HepG2 (cell line): ENCODE results near the gene AGTPBP1. TPM values are rescaled to one million over a fixed set of nuclear protein-coding genes. Genes with fewer than 3 reads are reported as not detected.

ENCODE experiments used
- AGO2 ChIP-seq: fragments of 200-400 bp; formaldehyde crosslinking; optimal IDR thresholded peaks from 2 replicates; pipeline ENCODE3; 2017; ENCODE audit warnings: mild to moderate bottlenecking, low read depth, low read length, moderate library complexity
- AHR ChIP-seq: IDR thresholded peaks from 2 replicates; pipeline ENCODE4 v1.6.1; 2018; ENCODE audit warnings: missing genetic modification reagents, missing compliant biosample characterization
- PRMT3 ChIP-seq: sonication (generic); formaldehyde crosslinking; IDR thresholded peaks from 2 replicates; pipeline ENCODE4 v1.8.1; 2022; ENCODE audit warnings: low read depth, mild to moderate bottlenecking, moderate library complexity, missing genetic modification reagents, borderline replicate concordance
- RARA ChIP-seq: IDR thresholded peaks from 2 replicates; pipeline ENCODE4 v1.6.1; 2016; ENCODE audit warnings: missing genetic modification reagents, missing compliant biosample characterization
- RBM39 ChIP-seq: fragments of 200-400 bp; formaldehyde crosslinking; IDR thresholded peaks from one replicate; pipeline ENCODE4 v1.6.1; 2018; ENCODE audit warnings: antibody characterized with exemption, mild to moderate bottlenecking, low read depth, low read length; ENCODE audit not compliant: poor library complexity, severe bottlenecking
- SAP130 ChIP-seq: IDR thresholded peaks from 2 replicates; pipeline ENCODE4 v1.6.1; 2016; ENCODE audit warnings: low read depth
- SIN3A ChIP-seq: IDR thresholded peaks from 2 replicates; pipeline ENCODE4 v1.6.1; 2011; ENCODE audit warnings: low read depth, mild to moderate bottlenecking, control low read depth, low read length, borderline replicate concordance
- TSC22D2 ChIP-seq: sonication (generic); formaldehyde crosslinking; IDR thresholded peaks from 2 replicates; pipeline ENCODE4 v1.5.1; 2020; ENCODE audit warnings: missing genetic modification reagents, mild to moderate bottlenecking, borderline replicate concordance
- ZBTB42 ChIP-seq: sonication (generic); formaldehyde crosslinking; IDR thresholded peaks from 2 replicates; pipeline ENCODE4 v1.5.0; 2020; ENCODE audit warnings: mild to moderate bottlenecking, missing genetic modification reagents
- ZNF746 ChIP-seq: sonication (generic); formaldehyde crosslinking; IDR thresholded peaks from 2 replicates; pipeline ENCODE4 v1.8.0; 2022; ENCODE audit warnings: mild to moderate bottlenecking, missing genetic modification reagents
- polyA plus RNA-seq, 8 experiments: library from polyadenylated mRNA; depleted of rRNA in 3 of 8; stranded (reverse) in 7 of 8; unstranded in 1 of 8; fragments of >200 nt; fragmentation: Illumina TruSeq in 4 of 8; extraction: Trizol in 4 of 8; gene quantifications; 2 replicates each; pipeline versions ENCODE4 v1.2.1 to v1.2.3, GENCODE V29; 2011 to 2016; ENCODE audit warnings: low read depth in 4 of 8, missing spikeins in 1 of 8, mixed read lengths in 1 of 8; ENCODE audit not compliant: insufficient read depth in 1 of 8
- total RNA-seq, 5 experiments: library from RNA; depleted of rRNA; stranded (reverse); fragments of >200 nt; fragmentation: Illumina TruSeq; extraction: Trizol; gene quantifications; 2 replicates each; pipeline ENCODE4 v1.2.3, GENCODE V29; 2016; ENCODE audit warnings: low read depth in 1 of 5
- TF ChIP-seq, protein P1 (sequence below): sonication (generic); formaldehyde crosslinking; IDR thresholded peaks from 2 replicates; pipeline ENCODE4 v1.5.1; 2020; ENCODE audit warnings: missing genetic modification reagents, mild to moderate bottlenecking, borderline replicate concordance
- TF ChIP-seq, protein P2 (sequence below): sonication (generic); formaldehyde crosslinking; IDR thresholded peaks from 2 replicates; pipeline ENCODE4 v1.4.0; 2020; ENCODE audit warnings: mild to moderate bottlenecking, missing genetic modification reagents, borderline replicate concordance
- TF ChIP-seq, protein P3 (sequence below): sonication (generic); formaldehyde crosslinking; IDR thresholded peaks from 2 replicates; pipeline ENCODE4 v1.4.0; 2020; ENCODE audit warnings: missing genetic modification reagents, borderline replicate concordance
- TF ChIP-seq, protein P4 (sequence below), 2 experiments: sonication (generic) in 1 of 2; formaldehyde crosslinking in 1 of 2; IDR thresholded peaks; 2 replicates each; pipeline versions ENCODE4 v1.4.0 to v1.6.1; 2018 to 2020; ENCODE audit warnings: missing genetic modification reagents in 2 of 2, borderline replicate concordance in 1 of 2, low read depth in 1 of 2, mild to moderate bottlenecking in 1 of 2, missing biosample characterization in 1 of 2
- TF ChIP-seq, protein P5 (sequence below): sonication (generic); formaldehyde crosslinking; IDR thresholded peaks from 2 replicates; pipeline ENCODE4 v1.4.0; 2020; ENCODE audit warnings: mild to moderate bottlenecking, low read depth, missing genetic modification reagents

The AGTPBP1 gene
- total and polyA plus RNA-seq, 2 of the 13 experiments (the other 11 are each of a cell fraction or from before 2014, with no cell fraction given): 9.7 to 22.3 TPM

DNA sequence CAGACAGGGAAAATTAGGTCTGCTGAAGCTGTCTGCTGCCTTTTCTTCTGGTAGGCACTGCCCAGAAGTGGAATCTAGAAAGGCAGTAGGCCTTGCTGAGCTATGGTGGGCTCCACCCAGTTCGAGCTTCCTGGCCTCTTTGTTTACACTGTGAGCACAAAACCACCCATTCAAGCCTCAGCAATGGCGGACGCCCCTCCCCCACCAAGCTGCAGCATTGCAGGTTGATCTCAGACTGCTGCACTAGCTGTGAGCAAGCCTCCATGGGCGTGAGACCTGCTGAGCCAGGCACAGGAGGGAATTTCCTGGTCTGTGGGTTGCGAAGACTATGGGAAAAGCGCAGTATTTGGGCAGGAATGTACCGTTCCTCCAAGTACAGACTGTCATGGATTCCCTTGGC is 18.5 kb downstream of the AGTPBP1 start (continued):
- TF ChIP-seq, protein P1, sequence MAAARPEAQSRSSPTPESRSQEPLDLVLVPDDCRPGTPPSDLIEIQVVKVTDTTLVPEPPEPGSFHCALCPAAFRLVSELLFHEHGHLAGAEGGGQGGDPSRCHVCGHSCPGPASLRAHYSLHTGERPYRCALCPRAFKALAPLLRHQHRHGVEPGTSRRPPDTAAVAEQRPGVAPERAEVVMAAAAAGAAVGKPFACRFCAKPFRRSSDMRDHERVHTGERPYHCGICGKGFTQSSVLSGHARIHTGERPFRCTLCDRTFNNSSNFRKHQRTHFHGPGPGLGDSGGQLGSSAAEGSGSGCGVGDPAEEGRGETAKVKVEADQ (CRISPR knock-in tag): no peak
- TF ChIP-seq PRMT3 (CRISPR knock-in tag) (no peak), AGO2 (no peak), AHR (no peak), RBM39 (no peak), RARA (CRISPR knock-in tag) (0 out of 2 replicates have a peak, but pooled peaks have one; percentile 34), TSC22D2 (CRISPR knock-in tag) (no peak), ZBTB42 (no peak), SIN3A (no peak), ZNF746 (CRISPR knock-in tag) (no peak), SAP130 (peak; percentile 62; the same call in 1 of the 2 replicates)
- TF ChIP-seq, protein P2, sequence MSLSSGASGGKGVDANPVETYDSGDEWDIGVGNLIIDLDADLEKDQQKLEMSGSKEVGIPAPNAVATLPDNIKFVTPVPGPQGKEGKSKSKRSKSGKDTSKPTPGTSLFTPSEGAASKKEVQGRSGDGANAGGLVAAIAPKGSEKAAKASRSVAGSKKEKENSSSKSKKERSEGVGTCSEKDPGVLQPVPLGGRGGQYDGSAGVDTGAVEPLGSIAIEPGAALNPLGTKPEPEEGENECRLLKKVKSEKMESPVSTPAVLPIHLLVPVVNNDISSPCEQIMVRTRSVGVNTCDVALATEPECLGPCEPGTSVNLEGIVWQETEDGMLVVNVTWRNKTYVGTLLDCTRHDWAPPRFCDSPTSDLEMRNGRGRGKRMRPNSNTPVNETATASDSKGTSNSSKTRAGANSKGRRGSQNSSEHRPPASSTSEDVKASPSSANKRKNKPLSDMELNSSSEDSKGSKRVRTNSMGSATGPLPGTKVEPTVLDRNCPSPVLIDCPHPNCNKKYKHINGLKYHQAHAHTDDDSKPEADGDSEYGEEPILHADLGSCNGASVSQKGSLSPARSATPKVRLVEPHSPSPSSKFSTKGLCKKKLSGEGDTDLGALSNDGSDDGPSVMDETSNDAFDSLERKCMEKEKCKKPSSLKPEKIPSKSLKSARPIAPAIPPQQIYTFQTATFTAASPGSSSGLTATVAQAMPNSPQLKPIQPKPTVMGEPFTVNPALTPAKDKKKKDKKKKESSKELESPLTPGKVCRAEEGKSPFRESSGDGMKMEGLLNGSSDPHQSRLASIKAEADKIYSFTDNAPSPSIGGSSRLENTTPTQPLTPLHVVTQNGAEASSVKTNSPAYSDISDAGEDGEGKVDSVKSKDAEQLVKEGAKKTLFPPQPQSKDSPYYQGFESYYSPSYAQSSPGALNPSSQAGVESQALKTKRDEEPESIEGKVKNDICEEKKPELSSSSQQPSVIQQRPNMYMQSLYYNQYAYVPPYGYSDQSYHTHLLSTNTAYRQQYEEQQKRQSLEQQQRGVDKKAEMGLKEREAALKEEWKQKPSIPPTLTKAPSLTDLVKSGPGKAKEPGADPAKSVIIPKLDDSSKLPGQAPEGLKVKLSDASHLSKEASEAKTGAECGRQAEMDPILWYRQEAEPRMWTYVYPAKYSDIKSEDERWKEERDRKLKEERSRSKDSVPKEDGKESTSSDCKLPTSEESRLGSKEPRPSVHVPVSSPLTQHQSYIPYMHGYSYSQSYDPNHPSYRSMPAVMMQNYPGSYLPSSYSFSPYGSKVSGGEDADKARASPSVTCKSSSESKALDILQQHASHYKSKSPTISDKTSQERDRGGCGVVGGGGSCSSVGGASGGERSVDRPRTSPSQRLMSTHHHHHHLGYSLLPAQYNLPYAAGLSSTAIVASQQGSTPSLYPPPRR: no peak; the same call in 1 of the 2 replicates
- TF ChIP-seq, protein P3, sequence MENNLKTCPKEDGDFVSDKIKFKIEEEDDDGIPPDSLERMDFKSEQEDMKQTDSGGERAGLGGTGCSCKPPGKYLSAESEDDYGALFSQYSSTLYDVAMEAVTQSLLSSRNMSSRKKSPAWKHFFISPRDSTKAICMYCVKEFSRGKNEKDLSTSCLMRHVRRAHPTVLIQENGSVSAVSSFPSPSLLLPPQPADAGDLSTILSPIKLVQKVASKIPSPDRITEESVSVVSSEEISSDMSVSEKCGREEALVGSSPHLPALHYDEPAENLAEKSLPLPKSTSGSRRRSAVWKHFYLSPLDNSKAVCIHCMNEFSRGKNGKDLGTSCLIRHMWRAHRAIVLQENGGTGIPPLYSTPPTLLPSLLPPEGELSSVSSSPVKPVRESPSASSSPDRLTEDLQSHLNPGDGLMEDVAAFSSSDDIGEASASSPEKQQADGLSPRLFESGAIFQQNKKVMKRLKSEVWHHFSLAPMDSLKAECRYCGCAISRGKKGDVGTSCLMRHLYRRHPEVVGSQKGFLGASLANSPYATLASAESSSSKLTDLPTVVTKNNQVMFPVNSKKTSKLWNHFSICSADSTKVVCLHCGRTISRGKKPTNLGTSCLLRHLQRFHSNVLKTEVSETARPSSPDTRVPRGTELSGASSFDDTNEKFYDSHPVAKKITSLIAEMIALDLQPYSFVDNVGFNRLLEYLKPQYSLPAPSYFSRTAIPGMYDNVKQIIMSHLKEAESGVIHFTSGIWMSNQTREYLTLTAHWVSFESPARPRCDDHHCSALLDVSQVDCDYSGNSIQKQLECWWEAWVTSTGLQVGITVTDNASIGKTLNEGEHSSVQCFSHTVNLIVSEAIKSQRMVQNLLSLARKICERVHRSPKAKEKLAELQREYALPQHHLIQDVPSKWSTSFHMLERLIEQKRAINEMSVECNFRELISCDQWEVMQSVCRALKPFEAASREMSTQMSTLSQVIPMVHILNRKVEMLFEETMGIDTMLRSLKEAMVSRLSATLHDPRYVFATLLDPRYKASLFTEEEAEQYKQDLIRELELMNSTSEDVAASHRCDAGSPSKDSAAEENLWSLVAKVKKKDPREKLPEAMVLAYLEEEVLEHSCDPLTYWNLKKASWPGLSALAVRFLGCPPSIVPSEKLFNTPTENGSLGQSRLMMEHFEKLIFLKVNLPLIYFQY (CRISPR knock-in tag): no peak
- TF ChIP-seq, protein P4, sequence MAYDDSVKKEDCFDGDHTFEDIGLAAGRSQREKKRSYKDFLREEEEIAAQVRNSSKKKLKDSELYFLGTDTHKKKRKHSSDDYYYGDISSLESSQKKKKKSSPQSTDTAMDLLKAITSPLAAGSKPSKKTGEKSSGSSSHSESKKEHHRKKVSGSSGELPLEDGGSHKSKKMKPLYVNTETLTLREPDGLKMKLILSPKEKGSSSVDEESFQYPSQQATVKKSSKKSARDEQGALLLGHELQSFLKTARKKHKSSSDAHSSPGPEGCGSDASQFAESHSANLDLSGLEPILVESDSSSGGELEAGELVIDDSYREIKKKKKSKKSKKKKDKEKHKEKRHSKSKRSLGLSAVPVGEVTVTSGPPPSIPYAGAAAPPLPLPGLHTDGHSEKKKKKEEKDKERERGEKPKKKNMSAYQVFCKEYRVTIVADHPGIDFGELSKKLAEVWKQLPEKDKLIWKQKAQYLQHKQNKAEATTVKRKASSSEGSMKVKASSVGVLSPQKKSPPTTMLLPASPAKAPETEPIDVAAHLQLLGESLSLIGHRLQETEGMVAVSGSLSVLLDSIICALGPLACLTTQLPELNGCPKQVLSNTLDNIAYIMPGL (CRISPR knock-in tag; IDR thresholded peaks at IDR 0.05; ENCODE audit: borderline replicate concordance in 1 of 2, low read depth in 1 of 2): peak in 1 of 2 experiments; percentile 28; a peak in 1 of 4 replicates
- TF ChIP-seq, protein P5, sequence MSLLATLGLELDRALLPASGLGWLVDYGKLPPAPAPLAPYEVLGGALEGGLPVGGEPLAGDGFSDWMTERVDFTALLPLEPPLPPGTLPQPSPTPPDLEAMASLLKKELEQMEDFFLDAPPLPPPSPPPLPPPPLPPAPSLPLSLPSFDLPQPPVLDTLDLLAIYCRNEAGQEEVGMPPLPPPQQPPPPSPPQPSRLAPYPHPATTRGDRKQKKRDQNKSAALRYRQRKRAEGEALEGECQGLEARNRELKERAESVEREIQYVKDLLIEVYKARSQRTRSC: no peak
